Right ventricle myocardium superior (tissue), 1 donor: ENCODE data around the gene SLC36A3. TPM values are rescaled to one million over a fixed set of nuclear protein-coding genes. Genes with fewer than 3 reads are reported as not detected.

Source experiments
- ATAC-seq: fragments of 200-7000 bp; cut with Tn5 transposase; one replicate; pipeline ENCODE4 v1.9.1; 2020; ENCODE audit warnings: mild to moderate bottlenecking; ENCODE audit not compliant: poor library complexity
- DNase-seq: peaks from one replicate; pipeline ENCODE4 v3.0.0-alpha.2; 2020
- intact Hi-C: fragments of 100-400 bp; cut with DNase I; formaldehyde crosslinking; loops from one replicate; pipeline ENCODE4 v1.11.2; 2022
- long read RNA-seq: library from polyadenylated mRNA; unstranded; transcript quantifications from one replicate; pipeline ENCODE4 v2.0.0, GENCODE V29; 2021
- total RNA-seq: library from RNA; stranded (reverse); fragmentation: NEBNext Ultra II Directional; extraction: Animal tissue kit (Norgen Biotek cat#: 25700); gene quantifications from one replicate; pipeline ENCODE4 v1.2.1, GENCODE V29; 2021
- donor health status: DM: no; HTN: yes; CAD: no; lungs with severe emphysema.

SLC36A3 gene
- total RNA-seq = not detected
- long read RNA-seq = 0 reads

DNA sequence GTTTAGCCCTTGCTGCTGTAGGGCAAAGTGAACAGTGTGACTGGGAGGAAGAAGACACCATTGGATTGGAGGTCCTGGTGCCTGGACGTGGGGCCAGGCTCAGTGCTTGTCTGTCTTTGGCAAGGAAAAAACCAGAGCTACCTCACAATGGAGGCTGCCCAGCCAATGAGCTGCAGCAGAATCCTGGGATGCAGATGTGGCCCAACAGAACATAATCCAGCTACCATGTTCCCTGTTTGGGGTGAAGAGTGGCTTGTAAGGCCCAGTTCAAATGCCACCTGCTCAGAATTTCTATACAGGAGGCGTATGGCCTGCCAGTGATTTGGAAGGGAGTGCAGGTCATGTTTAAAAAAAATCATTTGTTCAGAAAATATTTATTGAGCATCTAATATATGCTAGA lies at the start of gene SLC36A3:
Gene SLC36A3, minus strand, starts transcription at position 101 of the 400 bp plus-strand sequence. CDS start 412 bp downstream, outside the sequence.
- ATAC-seq (no peak), DNase-seq (no peak)
- intact Hi-C loops = no loop called here

DNA sequence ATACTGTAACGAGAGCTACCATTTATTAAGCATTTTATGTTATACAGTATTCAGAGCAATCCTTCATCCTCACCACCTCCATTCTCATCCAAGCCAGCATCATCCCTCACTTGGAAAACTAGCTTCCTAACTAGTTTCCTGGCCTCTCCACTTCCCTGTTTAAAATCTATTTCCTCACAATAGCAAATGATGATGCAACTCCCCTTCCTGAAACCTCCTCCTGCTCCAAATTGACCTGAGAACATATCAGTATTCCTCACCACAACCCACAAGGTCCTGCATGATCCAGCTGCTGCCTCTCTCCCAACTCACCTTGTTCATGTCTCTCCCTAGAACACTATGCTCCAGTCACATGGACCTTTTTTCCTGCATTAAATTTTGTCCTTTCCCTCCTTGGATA lies 48.1 kb upstream of the SLC36A3 start:
- no peak for DNase-seq
- intact Hi-C loops = no loop called here
- ATAC-seq = no peak

DNA sequence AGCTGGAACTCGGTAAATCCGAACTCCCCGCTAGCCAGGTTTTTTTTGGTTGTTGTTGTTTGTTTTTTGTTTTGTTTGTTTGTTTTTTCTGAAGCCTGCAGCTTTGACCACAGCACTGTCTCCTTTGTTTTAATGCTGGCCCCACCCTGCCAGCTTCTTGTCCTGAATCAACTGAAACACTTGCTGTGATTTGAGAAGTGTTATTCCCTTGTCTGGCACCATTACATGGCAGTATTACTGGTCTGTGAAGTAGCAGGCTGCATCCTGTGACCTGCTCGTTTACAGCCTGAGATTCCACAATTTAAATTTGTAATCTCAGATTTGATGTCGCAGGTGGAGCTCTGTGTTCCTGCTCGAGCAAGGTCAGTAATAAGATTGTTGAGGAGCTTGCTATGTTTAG lies 45.2 kb upstream of the SLC36A3 start:
- ATAC-seq (no peak), DNase-seq (no peak)
- intact Hi-C loops = no loop called here

DNA sequence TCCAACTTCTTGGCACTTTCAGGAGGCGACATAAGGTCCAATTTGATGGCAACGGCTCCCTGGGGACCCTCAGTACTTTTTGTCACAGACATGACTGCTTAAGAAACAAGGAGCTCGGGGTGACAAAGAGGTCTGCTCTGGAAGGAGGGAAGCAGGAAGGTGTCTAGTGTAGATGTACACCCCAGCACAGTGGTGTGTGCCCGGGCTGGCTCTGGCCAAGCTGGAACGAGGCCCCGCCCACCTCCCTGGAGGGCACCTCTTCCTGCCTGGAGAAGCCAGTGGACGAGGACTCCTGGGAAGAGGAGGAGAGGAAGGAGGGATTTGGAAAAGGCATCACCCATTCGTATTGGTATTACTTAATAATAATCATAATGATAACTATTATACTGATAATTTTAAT lies 43.8 kb upstream of the SLC36A3 start, which contains the start of gene SLC36A2:
Gene SLC36A2, minus strand, starts transcription at position 191 of the 400 bp plus-strand sequence. Its CDS starts 99 bp downstream, at position 92.
- intact Hi-C loops = no loop called here
- peak; percentile 47 for ATAC-seq
- DNase-seq = no peak

DNA sequence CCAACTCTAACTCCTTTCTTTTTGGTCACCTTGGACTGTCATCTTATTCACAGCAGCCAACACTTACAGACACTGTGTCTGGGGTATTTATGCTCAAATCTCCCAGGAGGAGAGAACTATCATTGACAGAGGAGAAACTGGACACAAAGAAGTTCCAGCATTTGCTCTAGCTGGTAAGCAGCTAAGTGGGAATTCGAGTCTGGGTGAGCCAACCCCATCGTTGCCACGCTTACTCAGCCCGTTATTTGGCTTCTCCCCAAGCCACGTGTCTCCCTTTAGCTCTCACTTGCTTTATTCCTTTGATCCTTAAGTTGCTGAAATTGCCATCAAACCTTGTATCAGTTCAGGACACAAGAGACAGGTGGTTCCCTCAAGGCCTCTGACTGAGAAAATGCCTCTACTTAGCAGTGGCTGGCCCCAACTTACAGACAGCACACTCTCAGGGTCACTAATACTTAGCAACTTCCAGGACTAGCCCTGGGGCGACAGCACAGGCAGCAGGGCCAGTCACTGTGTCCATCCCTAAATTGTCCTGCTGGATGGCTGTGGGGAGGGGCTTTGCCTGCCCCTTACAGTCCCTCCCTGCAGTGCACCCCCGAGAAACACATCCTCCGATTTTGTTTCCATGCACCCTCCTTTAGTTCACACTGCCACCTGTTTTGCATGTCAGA lies 42.4 kb upstream of the SLC36A3 start:
- DNase-seq = no peak
- intact Hi-C loops = no loop called here
- peak; percentile 25 for ATAC-seq

DNA sequence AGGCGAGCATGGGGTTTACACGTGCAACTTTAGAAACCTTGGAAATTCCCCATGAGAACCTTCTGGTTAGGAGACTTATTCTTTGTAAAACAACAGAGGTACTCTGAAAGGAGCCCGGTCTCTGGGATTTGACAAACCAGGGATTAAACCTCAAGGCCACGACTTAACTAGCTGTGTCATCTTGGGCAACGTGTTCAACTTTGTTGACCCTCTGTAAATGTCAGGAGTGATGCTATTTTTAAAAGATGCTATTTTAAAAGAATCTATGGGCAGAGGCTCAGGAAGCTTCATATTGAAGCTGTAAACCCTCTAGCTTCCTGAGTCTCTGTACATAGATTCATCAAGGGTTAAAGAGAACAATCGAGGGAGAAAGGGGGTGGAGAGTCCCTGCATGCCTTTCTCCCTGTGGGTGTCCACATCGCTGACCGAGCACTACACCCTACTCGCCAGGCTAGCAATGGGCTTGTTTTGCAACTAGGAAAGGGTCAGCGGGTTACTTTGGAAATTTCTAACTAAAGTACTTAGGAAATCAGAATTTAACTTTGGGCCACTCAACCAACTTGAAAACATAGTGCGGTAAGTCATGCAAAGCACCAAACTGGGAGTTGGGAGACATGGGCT lies 41.7 kb upstream of the SLC36A3 start:
- DNase-seq (no peak), ATAC-seq (no peak)

DNA sequence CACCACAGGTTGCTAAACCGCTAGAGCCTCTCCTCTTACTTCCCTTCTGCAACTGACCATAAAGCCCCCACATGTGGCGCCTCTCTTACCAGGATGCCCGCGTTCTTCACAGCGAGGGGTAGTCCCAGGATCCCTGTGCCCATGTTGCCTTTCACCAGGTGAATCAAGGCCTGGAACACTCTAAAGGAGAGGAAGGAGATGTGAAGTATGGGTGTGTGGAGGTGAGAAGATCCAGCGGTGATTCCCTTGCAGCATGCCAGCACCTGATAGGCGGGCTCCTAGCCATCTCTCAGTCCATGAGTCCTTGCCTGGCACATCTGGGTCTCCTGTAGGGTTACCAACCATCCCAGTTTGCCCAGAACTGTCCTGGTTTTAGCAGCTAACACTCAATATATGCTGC lies 40.5 kb upstream of the SLC36A3 start:
- DNase-seq = no peak
- no peak for ATAC-seq
- intact Hi-C loops = no loop called here

More for the DNA sequence above, 41.7 kb upstream of the SLC36A3 start:
- intact Hi-C loops = no loop called here

DNA sequence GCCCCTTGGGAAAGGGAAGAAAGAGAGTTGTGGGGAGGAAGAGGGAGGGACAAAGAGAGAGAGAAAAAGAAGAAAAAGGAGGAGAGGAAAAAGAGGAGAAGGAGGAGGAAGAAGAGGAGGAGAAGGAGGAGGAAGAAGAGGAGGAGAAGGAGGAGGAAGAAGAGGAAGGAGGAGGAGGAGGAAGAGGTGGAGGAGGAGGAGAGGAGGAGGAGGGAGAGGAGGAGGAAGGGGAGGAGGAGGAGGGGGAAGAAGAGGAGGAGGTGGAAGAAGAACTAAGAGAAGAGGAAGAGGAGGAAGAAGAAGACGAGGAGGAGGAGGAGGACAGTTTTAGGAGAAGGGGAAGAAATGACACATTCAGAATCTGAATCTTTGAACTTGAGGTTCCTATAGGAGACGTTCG lies 36.4 kb upstream of the SLC36A3 start:
- intact Hi-C loops = no loop called here
- ATAC-seq = no peak
- no peak for DNase-seq

DNA sequence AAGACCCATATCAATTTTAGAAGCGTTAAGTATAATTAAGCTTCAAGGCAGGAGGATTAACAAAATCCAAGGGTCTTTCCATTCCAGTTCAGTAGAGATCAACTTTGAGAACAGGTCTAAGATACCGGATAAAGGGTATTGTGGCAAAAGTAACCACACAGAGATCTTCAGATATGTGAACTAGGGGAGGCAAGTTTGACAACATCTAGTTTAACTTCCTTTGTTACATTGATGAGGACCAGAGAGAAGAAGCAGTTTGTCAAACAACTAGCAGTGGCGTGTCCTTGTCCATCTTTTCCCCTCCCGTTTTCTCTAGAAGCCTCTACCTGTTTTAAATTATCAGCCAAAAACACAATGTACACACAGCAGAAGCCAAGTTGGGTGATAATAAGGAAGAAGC lies 35.2 kb upstream of the SLC36A3 start:
- ATAC-seq (no peak), DNase-seq (no peak)
- intact Hi-C loops = no loop called here

DNA sequence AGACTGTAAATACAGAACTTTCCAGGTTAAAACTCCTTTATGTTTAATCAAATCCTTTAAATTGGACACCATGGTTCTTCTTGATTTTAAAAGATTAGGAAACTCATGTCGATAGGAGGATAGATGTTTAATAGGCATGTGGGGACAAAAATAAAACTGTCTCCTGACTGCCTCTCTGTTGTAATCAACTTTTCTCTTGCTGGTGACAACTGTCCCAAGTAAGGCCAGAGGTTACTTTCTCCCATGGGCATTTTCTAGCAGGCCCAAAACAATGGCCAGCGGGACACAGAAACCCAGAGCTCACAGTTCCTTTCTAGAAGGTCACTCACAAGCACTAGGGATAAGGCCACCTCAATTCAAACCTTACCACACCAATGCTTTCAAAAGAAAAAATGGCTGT lies 29.3 kb upstream of the SLC36A3 start:
- no peak for DNase-seq
- no peak for ATAC-seq
- intact Hi-C loops = no loop called here

DNA sequence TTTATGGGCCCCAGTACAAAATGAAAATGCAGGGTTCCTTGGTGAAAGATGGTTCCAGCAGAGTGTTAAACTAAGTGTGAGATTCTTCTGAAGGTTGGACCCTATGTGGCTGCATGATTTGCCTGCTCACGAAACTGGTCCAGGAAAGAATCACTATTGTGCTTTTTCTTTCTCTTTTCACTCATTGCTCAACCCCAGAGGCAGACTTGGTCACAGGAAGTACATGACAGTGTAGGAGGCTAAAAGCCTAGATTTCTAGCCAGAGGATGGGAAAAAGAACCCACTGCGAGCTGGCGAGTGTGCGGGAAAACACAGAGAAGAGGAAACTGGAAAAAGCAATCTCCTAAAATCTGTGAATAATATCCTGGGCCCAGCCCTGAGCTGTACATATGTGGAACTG lies 25.2 kb upstream of the SLC36A3 start:
- ATAC-seq (no peak), DNase-seq (no peak)
- intact Hi-C loops = no loop called here

DNA sequence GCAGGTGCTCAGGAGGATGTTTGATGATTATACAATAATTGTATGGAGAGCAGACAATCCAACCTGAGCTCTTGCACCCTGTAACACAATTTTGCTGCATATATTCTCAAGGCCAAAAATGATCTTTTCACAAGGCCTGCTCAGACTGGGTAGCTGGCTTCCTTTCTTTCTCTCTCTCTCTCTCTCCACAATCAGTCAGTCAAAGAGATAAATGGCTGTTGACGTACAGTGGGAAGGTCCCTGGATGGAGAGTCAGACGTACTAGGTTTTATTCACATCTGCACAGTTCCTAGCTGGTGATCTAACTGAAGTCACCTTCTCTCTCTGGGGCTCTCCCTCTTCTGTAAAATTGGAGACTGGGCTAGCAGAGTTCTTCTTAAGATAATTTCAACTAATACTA lies 24.0 kb upstream of the SLC36A3 start:
- no peak for ATAC-seq
- intact Hi-C loops = no loop called here
- no peak for DNase-seq

DNA sequence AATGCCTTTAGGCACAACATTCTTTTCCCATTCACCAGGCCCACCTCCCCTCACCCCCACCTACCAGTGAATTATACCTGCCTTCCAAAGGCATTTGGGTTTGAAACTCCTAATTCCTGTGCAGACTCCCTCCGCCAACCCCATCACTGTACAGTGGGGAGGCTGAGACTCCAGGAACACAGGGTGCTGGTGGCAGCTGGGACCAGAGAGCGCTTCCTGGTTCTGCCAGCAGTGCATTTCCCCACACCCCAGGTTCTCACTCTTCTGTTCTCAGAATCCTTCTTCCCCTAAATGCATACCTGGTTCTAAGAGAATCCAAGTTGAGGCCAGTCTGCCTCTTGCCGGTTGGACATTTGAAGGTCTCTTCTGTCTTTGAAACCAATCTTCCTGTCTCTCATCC lies 22.7 kb upstream of the SLC36A3 start:
- ATAC-seq (no peak), DNase-seq (no peak)
- intact Hi-C loops = no loop called here

DNA sequence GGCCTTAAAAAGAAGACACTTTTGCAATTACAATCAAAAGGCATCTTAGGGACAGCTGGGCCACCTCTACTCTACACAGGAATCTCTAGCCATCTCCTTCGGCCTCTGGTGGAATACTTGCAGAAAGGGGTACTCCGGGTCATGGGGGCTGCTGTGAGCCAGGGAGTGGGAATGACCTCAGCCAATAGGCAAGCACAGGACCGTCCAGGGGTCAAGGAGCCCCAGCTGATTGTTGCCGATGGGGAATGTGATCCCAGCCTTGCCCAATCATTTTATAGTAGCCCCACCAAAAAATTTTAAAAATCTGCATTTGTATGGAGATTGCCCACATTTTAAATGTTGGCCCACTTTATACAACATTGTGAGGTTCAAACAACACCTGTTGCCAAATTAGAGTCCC lies 16.9 kb upstream of the SLC36A3 start:
- ATAC-seq (no peak), DNase-seq (no peak)
- intact Hi-C loops = no loop called here

DNA sequence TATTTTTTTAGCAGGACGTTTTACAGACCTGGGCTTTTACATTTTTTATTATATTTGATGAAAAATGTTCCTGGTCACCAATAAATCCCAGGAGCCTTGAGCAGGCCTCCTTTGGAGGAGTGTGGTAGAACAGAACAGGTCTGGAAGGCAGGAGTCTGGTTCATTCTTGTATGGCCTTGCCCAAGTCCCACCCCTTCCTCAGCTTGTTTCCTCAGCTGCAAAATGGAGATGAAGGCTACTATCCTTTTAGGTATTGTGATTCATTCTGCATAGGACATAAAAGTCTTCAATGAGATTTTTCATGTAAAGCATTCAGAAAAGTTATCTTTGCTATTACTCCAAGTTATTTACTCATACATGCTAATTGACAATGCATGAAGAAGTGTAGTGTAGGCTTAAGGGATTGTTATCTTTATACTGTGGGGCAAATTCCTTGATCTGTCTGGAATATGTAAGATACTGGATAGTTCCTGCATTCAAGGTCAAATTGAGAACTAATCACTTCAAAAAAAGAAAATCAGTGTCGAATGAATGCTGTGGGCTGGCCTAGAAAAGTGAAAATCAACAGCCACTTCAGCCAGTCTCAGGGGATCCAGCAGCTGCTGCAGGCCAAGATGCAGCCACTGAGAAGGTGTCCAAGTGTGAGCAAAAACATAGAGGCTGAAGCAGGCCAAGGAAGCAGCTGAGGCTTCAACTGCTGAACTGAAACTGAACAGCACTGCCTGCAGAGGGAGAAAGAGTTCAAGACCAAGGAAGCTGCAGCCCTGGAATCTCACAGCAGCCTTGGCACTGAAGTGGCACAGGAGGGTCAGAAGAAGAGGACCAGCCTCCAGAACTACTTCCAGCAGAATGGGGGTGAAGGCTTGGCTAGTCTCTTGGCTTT lies 15.5 kb upstream of the SLC36A3 start:
- DNase-seq (peak; percentile 57), ATAC-seq (peak; percentile 85)
- intact Hi-C loops = no loop called here

DNA sequence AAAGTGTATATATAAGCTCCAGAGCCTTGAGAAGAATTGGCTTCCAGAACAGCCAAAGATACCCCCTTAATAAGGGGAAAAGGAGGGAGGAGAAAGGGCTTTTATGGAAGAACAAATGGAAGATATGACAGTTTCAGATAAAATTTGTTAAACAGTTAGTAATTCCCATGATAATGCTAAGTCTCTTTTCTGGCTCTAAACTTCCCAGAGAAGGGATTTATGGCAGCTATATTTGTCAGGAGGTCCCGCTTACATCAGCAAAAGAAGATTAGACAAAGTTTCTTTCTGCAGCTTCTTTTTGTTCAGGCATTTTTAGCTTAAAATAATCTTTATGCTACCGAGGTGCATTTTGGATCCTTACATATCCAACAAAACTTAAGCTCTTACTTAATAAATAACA lies 14.3 kb upstream of the SLC36A3 start:
- no peak for DNase-seq
- no peak for ATAC-seq
- intact Hi-C loops = no loop called here

DNA sequence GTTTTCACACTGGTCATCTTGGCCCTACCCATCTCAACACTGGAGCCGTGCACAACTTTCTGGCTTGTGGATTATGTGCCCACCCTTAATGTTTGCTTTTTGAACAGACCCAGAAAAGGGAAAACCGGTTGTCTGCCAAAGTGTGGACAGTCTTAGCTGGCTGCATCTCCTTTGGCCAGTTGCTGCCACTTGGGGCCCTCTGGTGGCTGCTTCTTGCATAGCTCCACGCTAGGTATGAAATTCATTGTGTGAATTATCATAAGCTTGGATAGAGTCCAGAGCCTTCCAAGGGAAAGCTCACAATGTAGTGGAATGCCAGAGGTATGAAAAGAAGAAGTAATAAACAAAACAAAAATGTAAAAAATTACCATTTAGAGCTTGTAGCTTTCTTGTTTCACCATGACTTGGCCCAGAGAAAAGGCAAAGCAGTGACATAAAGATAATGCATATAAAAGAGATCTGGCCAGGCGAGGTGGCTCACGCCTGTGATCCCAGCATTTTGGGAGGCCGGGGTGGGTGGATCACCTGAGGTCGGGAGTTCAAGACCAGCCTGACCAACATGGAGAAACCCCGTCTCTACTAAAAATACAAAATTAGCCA lies 12.5 kb upstream of the SLC36A3 start:
- ATAC-seq (peak; percentile 89), DNase-seq (peak; percentile 87)
- intact Hi-C loops = no loop called here

DNA sequence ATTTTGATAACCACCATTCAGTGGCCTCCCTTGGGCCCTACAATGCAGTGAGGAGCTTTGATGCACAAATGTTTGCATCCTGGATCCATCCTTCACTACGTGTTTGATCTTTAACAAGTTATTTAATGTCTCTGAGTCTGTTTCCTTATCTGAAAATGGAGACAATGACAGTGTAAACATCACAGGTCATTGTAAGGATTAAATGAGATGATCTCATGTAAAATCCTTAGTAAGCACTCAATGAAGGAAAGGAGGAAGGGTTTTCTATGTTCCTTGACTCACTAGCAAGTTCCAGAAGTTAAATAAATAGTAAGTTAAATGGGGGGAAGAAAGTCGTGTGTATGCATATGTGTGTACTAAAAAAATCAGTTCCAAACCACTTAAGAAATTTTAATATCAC lies 9.8 kb upstream of the SLC36A3 start:
- intact Hi-C loops = no loop called here
- ATAC-seq (no peak), DNase-seq (no peak)

DNA sequence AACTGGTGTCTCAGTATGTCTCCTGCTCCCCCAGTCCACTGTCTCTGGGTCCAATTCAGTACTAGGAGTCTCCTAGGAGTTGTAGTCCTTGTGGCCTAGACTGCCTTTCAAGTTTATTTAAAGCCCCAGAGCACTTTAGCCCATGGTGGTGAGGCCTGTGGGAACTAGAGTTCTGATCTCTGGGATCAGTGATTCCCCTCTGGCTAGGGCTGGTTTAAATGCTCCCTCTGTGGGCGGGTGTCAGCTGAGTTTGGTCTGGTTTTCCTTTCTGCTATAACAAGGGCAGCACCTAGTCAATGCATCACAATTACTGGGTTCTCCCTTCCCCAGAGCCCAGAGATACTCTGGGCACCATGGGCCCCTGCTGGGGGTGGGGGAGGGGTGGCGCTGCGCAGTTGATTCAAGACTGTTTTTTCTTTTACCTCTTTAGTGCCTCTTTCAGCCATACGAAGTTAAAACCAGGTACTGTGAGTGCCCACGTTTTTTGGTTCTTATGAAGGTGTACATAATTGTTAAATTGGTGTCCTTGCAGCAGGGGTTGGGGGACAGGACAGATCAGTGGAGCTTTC lies 9.3 kb upstream of the SLC36A3 start:
- no peak for ATAC-seq
- intact Hi-C loops = no loop called here
- DNase-seq = no peak
